Islet precursor cell (in vitro differentiated cells): ENCODE results near the gene AGR2.
A peak's percentile ranks its signal among the peaks of the same experiment; 100 is the strongest.
"Not testable (repeated sequence)": the region's sequence is repeated elsewhere in the genome, so short reads cannot be mapped to it uniquely, and the experiment has no call there.

ENCODE experiments used
- DNase-seq: peaks from one replicate; pipeline ENCODE4 v3.0.0-alpha.2; 2018

AGR2 gene

DNA sequence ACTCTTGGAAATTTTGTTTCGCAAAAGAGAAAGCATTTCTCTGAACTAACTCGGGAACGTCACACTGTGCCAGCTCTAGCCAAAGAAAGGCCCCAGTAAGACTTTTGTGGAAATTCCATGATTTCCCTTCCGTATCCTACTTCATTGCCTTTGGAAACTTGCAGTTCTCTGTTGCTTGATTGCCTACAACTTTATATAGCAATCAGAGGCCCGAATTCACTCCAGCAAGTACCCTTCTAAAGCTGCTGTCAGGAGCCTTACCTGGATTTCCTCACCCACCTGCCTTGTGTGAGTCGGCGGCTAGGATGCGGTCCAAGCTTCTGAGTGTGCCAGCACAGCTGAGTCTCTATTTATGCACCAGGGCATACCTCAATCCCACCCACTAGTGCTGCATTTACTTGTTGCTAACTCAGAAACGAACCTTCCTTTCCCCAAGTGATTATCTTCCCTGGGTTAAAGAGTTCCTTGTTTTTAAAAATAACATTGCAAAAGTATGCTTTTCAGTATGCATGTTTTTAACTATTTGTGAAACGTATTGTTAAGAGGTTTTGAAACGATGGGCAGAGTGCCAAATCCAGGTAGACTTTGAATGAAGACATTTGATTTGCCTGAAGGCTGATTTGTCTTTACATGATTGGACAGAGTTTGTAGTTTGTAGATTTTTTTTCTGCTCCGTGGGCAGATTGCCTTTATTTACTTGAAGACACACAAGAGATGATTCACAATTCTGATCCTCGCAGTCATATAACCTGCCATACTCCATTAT is at the start of gene AGR2:
TSS of gene AGR2 (minus strand) at position 326 of the 766 bp plus-strand sequence. CDS start 3,203 bp downstream, outside the sequence.
- no peak for DNase-seq

DNA sequence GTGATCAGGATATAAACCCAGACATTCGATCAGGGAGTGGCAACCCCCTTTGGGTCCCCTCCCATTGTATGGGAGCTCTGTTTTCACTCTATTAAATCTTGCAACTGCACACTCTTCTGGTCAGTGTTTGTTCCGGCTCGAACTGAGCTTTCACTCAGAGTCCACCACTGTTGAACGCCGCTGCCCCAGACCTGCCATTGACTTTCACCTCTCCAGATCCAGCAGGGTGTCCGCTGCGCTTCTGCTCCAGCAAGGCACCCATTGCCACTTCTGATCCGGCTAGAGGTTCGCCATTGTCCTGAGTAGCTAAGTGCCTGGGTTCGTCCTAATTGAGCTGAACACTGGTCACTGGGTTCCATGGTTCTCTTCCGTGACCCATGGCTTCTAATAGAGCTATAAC is 48.4 kb upstream of the AGR2 start:
- not testable (repeated sequence) for DNase-seq

DNA sequence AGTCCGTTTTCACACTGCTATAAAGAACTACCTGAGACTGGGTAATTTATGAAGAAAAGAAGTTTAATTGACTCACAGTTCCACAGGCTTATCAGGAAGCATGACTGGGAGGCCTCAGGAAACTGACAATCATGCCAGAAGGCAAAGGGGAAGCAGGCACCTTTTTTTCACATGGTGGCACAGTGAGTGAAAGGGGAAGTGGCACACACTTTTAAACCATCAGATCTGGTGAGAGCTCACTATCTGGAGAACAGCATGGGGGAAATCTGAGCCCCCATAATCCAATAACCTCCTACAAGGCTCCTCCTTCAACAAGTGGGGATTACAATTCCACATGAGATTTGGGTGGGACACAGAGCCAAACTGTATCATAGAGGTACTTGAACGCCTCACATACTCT is 47.0 kb upstream of the AGR2 start:
- DNase-seq: no peak

DNA sequence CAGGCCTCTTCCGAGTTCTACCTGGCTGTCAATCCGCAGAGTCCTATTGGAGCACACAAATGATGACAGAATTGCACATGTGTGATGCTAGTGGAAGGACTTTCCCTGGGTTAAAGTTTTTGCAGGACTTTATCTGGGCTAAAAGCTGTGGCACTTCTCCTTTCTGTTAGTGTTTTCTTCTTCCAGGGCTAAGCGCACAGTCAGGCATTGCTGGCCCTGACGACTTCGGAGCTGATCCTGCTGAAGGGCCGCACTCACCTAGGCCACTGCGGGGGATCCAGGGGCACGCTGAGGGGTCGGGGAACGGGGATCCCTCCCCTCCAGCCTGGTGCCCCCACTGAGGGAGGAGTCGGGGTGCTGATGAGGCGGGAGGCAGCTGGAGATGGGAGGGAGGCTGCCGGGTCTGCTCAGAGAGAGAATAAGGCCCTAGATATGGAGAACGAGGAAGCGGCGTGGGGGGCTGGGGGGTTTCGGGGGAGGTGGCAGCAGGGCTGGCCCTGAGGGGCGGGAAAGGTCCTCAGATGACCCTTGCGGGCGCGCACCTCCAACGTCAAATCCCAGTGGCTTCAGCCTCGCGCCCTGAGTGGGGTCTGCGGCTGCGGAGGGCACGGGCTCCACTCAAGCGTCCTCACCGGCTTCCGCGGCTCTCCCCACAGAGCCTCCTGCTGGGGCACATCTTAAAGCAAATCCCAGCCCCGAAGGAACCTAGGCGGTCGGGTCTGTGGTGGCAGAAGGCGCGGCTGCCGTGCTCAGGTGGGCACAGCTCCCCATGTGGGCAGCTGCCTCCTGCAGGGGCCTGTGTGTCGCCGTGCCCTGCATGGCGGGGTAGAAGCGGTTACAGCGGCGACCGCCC is 46.0 kb upstream of the AGR2 start:
- DNase-seq: no peak

DNA sequence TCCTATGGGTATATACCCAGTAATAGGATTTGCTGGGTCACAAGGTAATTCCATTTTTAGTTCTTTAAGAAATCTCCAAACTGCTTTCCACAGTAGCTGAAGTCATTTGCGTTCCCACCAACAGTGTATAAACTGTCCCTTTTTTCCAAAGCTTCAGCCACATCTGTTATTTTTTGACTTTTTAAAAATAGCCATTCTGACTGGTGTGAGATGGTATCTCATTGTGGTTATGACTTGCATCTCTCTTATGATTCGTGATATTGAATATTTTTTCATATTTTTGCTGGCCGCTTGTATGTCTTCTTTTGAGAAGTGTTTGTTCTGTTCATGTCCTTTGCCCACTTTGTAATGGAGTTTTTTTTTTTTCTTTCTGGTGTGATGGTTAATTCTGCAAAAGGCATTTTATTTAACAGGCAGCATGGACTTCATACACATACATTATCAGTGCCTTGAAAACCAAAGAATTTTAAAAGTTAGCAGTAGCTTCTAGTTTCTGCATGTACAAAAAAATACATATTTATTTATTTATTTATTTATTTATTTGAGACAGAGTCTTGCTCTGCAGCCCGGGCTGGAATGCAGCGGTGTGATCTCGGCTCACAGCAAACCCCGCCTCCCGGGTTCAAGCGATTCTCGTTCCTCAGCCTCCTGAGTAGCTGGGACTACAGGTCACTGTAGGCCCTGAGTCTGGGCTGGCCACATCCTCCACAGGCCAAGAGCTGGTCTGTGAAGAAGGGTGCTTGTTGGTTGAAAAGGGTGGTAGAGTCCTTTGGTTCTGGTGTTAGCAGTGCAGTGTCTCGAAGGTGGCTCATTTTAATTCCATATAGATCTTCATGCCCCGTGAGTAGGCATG is 44.7 kb upstream of the AGR2 start:
- no peak for DNase-seq

DNA sequence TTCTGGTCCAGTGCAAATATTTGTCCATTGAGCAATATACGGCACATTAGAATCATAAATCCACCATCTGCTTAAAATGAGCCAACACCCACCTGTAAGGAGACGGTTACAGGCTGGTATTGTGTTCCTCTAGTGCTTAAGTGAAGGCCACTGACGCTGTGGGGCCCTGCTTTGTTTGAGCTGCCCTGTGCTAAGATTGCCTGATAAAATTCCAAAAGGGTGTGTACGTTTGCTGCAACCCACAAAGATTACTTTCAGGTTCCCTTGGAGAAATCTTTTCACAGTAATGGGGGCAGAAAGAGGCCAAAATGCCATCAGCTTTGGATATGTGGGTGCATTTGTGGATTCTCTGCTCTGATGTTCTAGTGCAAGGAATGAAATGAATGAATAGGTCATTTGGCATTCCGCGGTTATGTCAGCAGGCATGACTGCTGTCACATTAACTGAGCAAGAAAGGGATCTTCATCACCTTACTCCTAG is 42.6 kb upstream of the AGR2 start:
- peak; percentile 82 for DNase-seq

DNA sequence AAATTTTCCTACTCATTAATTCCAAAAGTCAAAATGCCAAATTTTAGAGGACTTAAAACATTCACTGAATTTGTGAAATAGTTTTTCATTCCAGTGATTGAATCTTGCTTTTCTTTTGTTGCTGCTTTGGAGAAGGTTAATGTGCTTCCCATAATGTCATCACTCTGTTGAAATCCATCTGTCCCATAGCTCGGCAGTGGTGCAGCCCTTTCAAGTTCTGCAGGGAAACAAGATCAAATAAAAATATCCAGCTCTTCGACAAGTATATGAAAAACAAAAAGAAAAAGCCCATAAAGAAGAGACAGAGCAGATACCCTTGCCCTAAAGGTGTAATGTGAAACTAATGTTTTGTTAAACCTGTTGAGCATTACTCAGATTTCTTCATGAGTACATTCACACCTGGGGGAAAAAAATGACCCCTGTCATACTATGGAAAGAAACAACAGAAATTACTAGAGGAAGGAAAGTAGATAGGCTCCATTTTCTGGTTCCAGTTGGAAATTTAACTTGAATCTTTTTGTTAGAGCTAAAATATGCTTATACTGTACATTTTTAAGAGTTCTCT is 41.9 kb upstream of the AGR2 start:
- DNase-seq: no peak

DNA sequence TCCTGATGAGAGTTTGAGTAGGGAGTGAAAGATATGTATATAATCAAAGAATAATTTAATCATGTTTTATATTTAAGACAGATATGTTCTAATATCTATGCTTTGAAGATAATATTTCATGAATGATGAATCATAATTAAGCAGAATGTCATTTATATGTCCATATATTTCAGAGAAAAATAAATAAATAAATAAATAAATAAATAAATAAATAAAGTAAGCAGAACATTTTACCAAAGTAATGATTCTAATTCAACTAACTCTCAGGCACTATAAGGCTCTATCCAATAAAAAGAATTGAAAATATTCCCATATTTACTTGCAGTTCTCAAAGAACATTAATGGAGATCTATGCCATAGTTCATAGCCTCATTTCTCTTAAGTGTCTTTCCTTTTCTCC is 40.9 kb upstream of the AGR2 start:
- no peak for DNase-seq

DNA sequence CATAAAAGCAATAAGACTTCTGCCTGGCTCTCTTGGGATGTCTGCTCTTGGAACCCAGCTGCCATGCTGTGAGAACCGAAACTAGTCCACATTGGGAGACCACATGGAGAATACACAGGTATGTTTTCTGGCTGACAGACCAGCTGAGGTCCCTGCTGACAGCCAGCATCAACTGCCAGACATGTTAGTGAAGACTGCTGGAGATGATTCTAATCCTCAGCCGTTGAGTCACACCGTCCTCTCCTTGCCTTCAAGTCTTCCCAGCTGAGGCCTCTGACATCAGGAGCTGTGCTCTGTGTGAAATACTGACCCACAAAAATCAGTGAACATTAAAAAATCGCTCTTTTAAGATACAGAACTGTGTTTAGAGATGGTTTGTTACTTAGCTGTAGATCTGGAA is 36.9 kb upstream of the AGR2 start:
- DNase-seq: peak; percentile 82

DNA sequence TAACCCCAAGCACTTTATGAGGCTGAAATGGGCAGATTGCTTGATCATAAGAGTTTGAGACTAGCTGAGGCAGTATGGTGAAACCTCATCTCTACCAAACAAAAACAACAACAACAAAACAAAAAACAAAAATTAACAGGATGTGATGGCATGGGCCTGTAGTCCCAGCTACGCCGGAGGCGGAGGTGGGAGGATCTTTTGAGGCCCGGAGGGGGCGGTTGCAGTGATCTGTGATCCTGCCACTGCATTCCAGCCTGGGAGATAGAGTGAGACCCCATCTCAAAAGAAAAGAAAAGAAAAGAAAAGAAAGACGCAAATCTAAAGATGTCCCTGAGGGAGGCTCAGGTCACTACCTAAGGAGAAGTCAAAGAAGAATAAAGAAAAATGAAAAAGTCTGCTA is 35.3 kb upstream of the AGR2 start:
- DNase-seq: no peak

DNA sequence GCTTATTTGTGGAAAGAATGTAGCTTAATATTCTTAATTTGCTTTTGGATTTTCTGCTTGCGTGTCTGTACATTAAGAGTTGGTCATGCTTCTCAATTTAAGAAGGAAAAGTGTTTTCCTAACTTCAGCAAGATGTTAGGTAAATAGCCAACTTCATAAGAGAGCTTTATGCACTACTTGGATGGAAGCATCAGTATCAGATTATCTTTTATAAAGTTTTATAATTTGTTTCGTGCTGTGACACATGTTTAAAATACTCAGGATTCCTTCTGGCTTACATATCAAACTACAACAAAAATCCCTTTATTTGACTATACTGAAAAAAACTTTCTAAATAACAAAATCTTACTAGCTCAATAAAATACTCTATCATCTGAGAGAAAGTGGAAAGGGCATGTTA is 34.8 kb upstream of the AGR2 start:
- no peak for DNase-seq

DNA sequence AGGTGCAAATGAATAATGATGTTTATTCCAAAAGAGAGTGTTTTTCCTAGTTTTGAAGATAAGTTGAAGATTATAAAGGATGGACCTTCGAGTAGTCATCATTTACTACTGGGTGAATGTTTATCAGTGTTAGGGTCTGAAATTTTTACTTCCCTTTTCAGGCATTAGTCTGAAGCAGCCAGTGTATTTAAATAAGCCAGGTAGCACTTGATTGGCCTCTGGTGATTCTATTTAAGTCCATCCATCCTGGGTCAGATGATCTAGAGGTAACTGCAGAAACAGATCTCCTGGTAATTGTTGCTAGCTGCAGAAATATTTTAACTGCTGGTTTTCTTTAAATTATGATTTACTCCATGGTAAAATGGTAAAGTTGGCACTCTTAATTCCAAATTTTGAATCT is 34.1 kb upstream of the AGR2 start:
- no peak for DNase-seq

DNA sequence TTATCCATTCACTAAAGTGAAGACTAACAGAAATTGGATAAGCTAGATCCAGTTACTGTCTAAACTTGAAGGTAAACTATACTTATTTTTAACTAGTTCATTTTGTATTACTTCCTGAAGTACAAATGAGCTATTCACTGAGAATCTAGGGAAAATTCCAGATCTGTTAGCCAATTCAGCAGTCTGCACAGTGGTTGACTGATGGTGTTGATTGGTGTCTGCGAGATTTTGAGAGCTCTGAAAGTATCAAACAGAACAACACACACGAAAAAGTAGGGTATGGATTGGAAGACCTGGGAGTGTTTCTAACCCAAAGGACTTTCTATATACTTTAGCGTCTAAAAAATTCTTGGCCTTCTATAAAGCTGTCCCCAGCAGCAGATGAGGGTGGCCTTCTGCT is 33.6 kb upstream of the AGR2 start:
- no peak for DNase-seq

DNA sequence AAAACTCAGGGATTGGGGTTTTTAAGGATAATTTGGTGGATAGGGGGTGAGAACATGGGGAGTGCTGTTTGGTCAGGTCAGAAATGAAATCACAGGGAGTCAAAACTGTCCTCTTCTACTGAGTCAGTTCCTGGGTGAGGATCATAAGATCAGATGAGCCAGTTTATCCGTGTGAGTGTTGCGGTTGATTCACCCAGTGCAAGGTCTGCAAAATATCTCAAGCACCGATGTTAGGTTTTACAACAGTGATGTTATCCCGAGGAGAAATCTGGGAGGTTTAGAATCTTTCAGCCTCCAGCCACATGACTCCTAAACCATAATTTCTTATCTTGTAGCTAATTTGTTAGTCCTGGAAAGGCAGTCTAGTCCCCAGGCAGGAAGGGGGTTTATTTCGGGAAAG is 31.7 kb upstream of the AGR2 start:
- DNase-seq: no peak

DNA sequence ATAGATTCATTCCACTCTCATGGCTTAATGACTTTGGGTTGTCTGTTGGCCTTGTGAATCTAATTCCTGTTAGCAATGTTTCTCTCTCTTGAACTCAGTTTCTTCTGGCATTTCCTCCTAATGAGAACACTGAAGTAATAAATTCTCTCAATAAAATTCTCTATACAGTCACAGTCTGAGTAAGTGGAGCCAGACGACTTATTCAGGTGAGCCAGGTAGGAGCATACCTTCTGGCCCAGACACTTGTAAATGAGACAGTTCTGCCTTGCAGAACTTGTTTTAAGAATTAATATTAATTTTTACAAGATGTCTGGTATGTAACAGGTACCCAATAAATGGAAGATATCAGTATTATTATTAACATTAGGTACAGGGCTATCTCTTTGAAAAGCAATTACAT is 28.6 kb upstream of the AGR2 start:
- DNase-seq: no peak

DNA sequence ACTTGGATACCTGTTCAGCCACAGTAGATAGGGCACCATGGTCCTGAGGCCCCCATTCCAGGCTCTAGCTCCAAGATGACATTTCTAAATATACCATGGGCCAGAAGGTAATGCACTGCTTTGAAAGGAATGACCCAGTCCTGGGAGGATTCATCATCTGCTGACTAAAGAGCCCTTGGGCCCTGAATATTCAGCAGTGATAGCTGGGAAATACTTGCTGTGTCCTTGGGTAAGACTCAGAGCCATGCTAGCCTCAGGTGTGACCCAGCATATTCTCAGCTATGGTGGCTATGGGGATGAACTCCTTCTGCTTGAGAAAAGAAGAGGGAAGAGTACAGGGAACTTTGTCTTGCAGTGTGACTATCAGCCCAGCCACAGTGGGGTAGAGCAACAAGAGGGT is 21.3 kb upstream of the AGR2 start:
- DNase-seq: no peak

DNA sequence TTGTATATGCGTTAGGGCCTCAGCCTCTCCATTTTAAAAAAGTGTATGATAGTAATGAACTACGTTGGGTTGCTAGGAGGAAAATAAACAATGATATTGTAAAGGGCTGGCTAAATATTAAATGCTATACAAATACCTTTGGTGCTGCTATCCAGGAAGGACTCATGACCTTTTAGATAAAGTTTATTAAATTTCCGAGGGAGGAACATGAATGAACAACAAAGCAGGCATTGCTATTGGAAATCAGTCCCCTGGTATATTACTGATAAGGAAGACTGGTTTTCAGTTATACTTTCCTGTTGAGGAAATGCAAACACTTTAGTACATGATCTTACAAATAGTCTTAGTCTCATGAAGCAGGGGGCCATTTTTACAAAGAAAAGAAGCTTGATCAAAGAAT is 17.2 kb upstream of the AGR2 start:
- DNase-seq: no peak

DNA sequence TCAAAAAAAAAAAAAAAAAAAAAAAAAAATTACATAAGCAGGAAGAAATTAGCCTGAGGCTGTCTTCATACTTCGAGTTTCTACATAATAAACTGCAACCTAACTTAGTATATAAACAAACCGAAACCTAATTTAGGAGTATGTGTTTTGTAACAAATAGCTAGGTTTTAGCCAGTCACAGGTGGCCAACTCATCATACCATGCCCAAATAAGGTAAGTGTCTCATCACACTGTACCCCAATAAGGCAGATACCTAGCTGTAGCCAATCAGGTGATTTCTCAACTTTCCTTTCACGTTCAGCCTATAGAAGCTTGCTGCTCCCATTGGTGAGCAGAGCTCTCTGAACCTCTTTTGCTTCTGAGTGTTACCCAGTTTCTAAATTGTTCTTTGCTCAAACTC is 13.9 kb upstream of the AGR2 start:
- DNase-seq: no peak

DNA sequence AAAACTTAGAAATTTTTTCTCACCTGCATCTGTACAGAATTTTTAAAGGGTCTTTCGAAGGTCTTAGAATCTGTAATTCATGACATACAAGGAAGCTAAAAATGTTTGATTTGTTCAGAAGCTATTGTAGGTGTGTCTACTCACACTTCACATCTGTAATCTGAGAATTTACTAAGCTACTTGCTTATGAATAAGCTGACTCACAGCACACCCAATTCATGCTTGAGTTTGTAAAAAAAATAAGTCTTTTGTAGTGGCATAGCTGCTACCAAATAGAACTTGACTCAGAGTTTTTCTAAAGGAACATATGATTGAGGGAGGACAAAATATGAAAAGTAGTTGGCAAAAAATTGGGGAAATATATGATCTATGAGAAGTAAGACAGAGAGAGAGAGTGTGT is 12.7 kb upstream of the AGR2 start:
- DNase-seq: no peak

DNA sequence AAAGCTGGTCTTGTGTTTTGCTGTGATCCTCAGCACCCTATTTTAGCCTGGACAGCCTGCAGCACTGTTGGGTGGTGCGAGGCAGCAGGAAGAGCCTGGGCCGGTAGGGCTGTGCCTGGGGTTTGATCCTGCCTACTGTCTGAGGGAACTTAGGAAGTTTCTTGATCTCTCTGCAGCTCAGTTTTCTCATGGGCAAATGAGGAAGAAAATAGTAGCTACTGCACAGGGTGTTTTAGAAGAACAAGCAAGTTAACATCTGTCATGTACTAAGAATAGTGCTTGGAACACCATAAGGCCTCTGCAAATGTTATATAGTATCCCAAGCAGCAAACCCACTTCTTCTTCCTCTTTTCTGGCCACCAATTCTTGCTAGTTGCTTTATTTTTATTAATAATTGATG is 12.0 kb upstream of the AGR2 start:
- DNase-seq: no peak

DNA sequence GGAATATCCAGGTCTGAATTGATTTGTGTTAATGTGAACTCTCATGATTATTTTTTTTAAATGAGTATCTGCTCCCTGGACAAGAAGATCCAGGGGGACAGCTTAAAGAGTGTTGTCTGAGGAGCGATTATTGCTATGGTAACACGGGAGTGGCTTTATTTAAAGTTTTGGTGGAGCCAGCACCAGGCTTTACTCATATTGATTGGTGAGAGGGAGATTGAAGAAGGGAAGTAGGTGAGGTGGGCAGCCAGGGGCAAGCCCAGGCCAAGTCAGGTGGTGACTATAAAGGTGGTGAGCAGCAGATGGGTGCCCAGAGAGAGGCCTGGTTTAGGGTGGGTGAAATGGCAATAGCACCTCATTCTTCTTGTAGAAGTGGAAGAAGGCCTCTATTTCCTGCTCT is 10.2 kb upstream of the AGR2 start:
- DNase-seq: no peak

DNA sequence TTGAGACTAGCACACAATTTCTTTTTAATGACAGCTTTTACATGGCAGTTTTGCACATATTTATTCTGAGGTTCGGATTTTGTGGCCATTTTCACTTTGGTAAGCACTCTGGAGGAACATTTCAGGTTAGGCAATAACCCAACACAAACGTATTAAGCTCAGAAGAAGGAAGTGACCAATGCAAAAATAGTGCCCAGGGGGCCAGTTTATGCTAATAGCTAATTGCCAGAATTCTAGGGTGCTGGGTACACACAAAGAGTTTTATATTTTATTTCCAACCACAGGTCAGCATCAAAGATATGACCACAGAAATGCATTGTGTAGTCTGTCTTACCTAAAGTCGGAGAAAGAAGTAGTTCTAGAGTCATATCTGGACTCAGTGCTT is 8.4 kb upstream of the AGR2 start:
- no peak for DNase-seq
